ENCODE data around the gene OGFOD2. TPM values are rescaled to one million over a fixed set of nuclear protein-coding genes. Genes with fewer than 3 reads are reported as not detected.
A peak's percentile ranks its signal among the peaks of the same experiment; 100 is the strongest.

Gene OGFOD2
- total and polyA plus RNA-seq, 11 donors, result 4.4 to 19.7 (median 12.7) TPM

- Histone ChIP-seq H3K36me3 (peaks cover 0 to 46% (median 38%) of the 10 kb centered on the region in 9 donors), H3K9me3 (no peaks in the 10 kb centered on the region), H3K27me3 (no peaks in the 10 kb centered on the region), H3K4me1 (peaks cover 10 to 62% (median 56%) of the 10 kb centered on the region in 12 donors), H3K27ac (peak overlapping the region in 10 of 12 donors; percentile 39 to 88 (median 71)), H3K4me3 (no peak overlapping the region)
- 68 to 75% (median 70%) methylated on average over 19 to 21 of the region's 21 CpGs for WGBS, 4 donors
- peak in 2 of 5 donors; percentile 10 to 54 for DNase-seq
- no peak for ATAC-seq
- TF ChIP-seq POLR2A (IDR thresholded peaks at IDR 0.05), result no peak
- TF ChIP-seq CTCF (IDR thresholded peaks at IDR 0.05), result no peak
- intact Hi-C loops (cut with DNase I), result loop anchor here in 6 of 10 donors (5.0 to 10.0 kb wide), 6 partner anchors 164 to 254 kb away; partner anchors contain the start of genes MPHOSPH9 (in 3 of the 6), MTRFR (in 3 of the 6) and PITPNM2 (in 3 of the 6)
These were observed 8.1 kb downstream of the OGFOD2 start for GRCh38 chr12:122982963-122983788.

- no peak for TF ChIP-seq POLR2A (IDR thresholded peaks at IDR 0.05)
- no peak for TF ChIP-seq CTCF (IDR thresholded peaks at IDR 0.05)
- peaks cover 10 to 60% (median 55%) of the 10 kb centered on the region in 12 donors for H3K4me1 ChIP-seq
- peak overlapping the region in 6 of 12 donors; percentile 10 to 35 (median 26) for H3K4me3 ChIP-seq
- H3K27me3 ChIP-seq, result no peaks in the 10 kb centered on the region
- WGBS, 4 donors, result 28 to 37% (median 32%) methylated on average over 9 of the region's 9 CpGs
- no peaks in the 10 kb centered on the region for H3K9me3 ChIP-seq
- peaks cover 0 to 52% (median 38%) of the 10 kb centered on the region in 9 donors for H3K36me3 ChIP-seq
- DNase-seq, result peak in 3 of 5 donors; percentile 13 to 62 (median 35)
- ATAC-seq, result peak in 2 of 4 donors; percentile 0 to 25
- peak overlapping the region in 11 of 12 donors; percentile 39 to 88 (median 66) for H3K27ac ChIP-seq
- intact Hi-C loops (cut with DNase I), result loop anchor here in 6 of 10 donors (5.0 to 10.0 kb wide), 6 partner anchors 163 to 253 kb away; partner anchors contain the start of genes MPHOSPH9 (in 3 of the 6), MTRFR (in 3 of the 6) and PITPNM2 (in 3 of the 6)
These were observed 8.9 kb downstream of the OGFOD2 start for GRCh38 chr12:122983789-122984515.

GRCh38 chr12:122984612-122985337 lies 9.7 kb downstream of the OGFOD2 start:
- DNase-seq, result peak in 4 of 5 donors; percentile 44 to 66 (median 56)
- WGBS, 4 donors, result 35 to 40% (median 38%) methylated on average over 33 to 34 of the region's 34 CpGs
- peaks cover 0 to 61% (median 38%) of the 10 kb centered on the region in 9 donors for H3K36me3 ChIP-seq

More at GRCh38 chr12:122984612-122985337, 9.7 kb downstream of the OGFOD2 start:
- TF ChIP-seq CTCF (IDR thresholded peaks at IDR 0.05) (no peak), POLR2A (IDR thresholded peaks at IDR 0.05) (no peak)
- peaks cover 10 to 51% (median 47%) of the 10 kb centered on the region in 12 donors for H3K4me1 ChIP-seq
- H3K27me3 ChIP-seq, result no peaks in the 10 kb centered on the region
- peak overlapping the region in 7 of 12 donors; percentile 10 to 35 (median 26) for H3K4me3 ChIP-seq
- peak overlapping the region; percentile 47 to 88 (median 68) for H3K27ac ChIP-seq
- ATAC-seq, result peak in 3 of 4 donors; percentile 2 to 27 (median 6)
- no peaks in the 10 kb centered on the region for H3K9me3 ChIP-seq
- intact Hi-C loops (cut with DNase I), result loop anchor here in 6 of 10 donors (5.0 to 10.0 kb wide), 6 partner anchors 163 to 253 kb away; partner anchors contain the start of genes MPHOSPH9 (in 3 of the 6), MTRFR (in 3 of the 6) and PITPNM2 (in 3 of the 6)

Data from heart left ventricle (tissue), 16 donors.